Dermis lymphatic vessel endothelial cell (primary cell): ENCODE measurements around the gene MRAP2. TPM values are rescaled to one million over a fixed set of nuclear protein-coding genes. Genes with fewer than 3 reads are reported as not detected.

ENCODE experiments used
- total RNA-seq: library from RNA; depleted of rRNA; stranded (reverse); fragments of >200 nt; gene quantifications from 2 replicates; pipeline ENCODE4 v1.2.1, GENCODE V29; 2014

MRAP2 gene
- total RNA-seq = 6.4 and 8.9 TPM in 2 replicates

GRCh38 chr6:84033523-84034451 is at the start of gene MRAP2:
Gene MRAP2, plus strand, starts transcription at chr6:84033772. Its CDS starts 21,547 bp downstream, at chr6:84055319.

Other genes starting within 250 kb of the MRAP2 start
- gene RIPPLY2, start 180.4 kb upstream of the MRAP2 start, total RNA-seq = 0.17 TPM in 1 of 2 replicates, not detected in the other
- gene CYB5R4, start 174.1 kb upstream of the MRAP2 start, total RNA-seq = 4.5 and 4.9 TPM in 2 replicates
- 2.1 and 7.0 TPM in 2 replicates for gene CEP162, start 193.9 kb downstream of the MRAP2 start, total RNA-seq